Fibroblast of skin of abdomen (primary cell): ENCODE data around the gene S100A3.

ENCODE experiments used
- DNase-seq: peaks from one replicate; pipeline ENCODE4 v3.0.0-alpha.2; 2013

Gene S100A3

DNA sequence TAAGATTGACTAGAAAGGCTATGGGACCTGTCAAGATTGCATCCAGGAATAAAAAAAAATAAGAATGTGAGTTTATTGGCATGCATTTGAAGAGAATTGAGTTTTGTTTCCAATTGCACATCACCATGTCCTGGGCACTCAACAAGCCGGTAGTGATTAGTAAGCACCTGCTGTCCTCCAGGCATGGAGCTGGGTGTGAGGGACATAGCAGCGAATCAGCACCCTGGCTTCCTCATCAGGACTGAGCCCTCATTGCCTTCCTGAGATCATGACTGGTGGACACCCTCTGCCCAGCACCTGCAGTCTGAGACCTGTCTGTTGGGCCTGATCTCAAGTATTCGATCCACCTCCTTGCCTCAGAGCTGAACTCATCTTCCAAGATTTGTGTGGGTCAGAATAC, 40.0 kb downstream of the S100A3 start:
- DNase-seq: no peak

GRCh38 chr1:153507926-153508583, 41.0 kb downstream of the S100A3 start:
- DNase-seq: peak; percentile 18

DNA sequence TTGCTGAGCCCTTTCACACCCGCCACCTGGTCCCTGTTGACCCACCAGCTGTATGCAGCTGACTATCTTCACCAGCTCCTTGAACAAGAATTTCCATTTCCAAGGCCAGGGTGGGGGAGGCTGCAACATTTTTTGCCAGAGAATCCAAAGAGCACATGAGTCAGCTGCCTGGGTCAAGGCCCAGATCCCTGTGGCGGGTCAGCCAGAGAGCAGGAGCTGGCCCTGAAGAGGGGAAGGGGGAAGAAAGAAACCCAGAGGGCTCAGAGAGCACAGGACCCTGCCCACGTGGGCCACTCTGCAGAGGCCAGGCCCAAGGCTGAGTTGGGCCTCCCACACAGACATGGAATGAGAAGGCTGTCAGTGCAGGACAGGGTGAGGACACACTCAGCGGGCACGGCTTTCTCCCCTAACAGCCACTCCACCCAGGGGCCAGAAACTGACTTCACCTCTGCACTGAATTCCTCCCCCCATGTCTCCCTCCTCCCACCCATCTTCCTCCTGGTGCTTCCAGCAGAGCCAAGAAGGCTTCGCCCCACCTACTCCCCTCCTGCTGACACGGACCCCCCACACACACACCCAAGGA, 42.1 kb downstream of the S100A3 start:
- DNase-seq: peak; percentile 89

DNA sequence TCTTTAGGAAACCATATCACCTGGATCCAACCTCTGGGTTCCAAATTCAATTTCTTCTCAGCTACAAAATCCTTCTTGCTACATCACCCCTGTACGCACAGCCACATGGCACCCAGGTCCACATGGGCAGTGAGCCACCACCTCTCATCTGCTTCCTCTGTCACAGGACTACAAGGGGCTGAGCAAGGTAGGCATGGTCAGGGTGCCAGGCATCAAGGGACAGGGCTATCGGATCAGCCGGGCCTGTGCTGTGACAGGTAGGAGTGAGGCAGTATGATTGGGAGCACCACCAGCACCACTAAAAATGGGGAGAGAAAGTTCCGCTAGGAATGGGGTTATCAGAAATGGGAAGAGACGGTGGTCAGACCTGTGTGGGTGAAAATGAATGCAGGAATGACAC, 42.7 kb downstream of the S100A3 start:
- no peak for DNase-seq

DNA sequence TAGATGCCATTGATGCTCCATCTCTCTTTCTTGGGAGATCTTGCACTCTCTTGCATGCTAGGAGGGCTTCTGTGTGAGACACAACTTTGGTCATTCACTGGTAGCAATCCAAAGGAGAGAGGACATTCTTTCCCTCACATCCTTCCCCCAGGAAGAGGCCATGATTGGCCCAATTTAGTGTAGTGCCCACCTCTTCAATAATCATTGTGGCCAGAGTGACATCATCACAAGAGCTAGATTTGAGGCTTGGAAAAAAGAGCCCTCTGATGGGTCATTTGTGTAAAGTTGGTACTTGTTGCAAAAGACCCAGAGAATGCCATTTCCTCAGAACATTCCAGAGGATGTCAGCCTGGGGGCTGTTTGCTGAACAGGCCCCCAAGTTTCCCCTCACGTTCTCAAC, 43.5 kb downstream of the S100A3 start:
- no peak for DNase-seq

DNA sequence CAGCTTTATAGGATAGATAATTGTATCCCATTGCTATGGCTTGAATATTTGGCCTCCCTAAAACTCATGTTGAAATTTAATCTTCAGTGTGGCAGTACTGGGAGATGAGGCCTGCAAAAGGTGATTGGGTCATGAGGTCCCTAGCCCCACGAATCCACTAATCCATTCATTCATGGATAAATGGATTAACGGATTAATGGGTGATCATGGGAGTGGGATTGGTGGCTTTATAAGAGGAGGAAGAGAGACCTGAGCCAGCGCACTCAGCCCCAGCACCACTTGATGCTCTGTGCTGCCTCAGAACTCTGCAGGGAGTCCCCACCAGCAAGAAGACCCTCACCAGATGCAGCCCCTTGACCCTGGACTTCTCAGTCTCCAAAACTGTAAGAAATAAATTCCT, 45.3 kb downstream of the S100A3 start:
- no peak for DNase-seq

GRCh38 chr1:153498746-153499145, 50.3 kb downstream of the S100A3 start:
- DNase-seq: no peak
